Mucosa of gallbladder (tissue), 1 donor: ENCODE measurements around the gene WDR88. TPM values are rescaled to one million over a fixed set of nuclear protein-coding genes. Genes with fewer than 3 reads are reported as not detected.
"Not testable (repeated sequence)": the region's sequence is repeated elsewhere in the genome, so short reads cannot be mapped to it uniquely, and the experiment has no call there.

Experiments
- DNase-seq: peaks from one replicate; pipeline ENCODE4 v3.0.0-alpha.2; 2020; ENCODE audit warnings: low spot score
- total RNA-seq: library from RNA; stranded (reverse); gene quantifications from one replicate; pipeline ENCODE4 v1.2.1, GENCODE V29; 2021
- donor health status: DM: no; HTN: no; CAD: no.

Gene WDR88
- total RNA-seq, 1 donor from 2014 or later = not detected

- DNase-seq = no peak
Measured at GRCh38 chr19:33129901-33130300, 2.0 kb upstream of the WDR88 start.

DNA sequence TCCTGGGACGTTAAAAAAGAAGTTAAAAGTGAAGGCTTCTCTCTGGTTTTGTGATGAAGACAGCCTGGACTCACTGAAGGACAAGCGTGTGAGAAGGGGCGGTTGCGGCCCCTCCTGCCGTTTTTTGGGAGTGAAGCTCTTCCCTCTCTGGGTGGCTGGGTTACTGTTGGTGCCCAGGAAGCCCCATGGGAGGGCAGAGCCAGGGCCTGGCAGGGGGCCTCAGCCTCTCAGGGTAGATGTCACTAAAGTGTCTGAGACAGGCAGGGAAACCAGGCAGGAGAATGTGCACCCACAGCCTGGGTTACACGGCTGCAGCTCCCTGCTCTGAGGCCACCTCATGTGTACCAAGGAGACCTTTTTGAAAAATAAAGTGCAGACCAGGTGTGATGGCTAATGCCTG is 1.5 kb upstream of the WDR88 start:
- no peak for DNase-seq

- DNase-seq = no peak
Measured at GRCh38 chr19:33132425-33132824, 511 bp downstream of the WDR88 start.

GRCh38 chr19:33133438-33134031 is 1.6 kb downstream of the WDR88 start:
- DNase-seq = no peak

DNA sequence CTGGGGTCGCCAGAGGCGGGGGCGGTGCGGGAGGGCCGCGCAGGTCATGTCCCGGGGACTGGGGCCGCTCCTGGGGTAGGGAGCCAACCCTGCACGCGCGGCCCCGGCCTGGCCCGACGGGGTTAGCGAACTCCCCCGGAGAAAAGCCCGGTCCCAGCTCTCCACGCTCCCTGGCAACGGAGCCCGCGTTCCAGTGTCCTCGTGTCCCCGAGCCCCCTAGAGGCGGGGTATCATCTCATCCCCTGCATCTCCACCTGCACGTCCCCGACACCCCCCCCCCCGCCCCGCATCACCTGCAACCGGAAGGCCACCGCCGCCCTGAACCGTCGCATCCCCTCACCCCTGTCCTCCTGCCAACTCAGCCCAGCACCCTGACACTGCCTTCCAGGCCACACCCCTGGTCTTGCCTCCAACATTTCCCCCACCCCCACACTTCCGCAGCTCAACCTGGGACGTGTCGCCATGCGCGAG is 2.7 kb downstream of the WDR88 start:
- no peak for DNase-seq

- DNase-seq = no peak
Measured at GRCh38 chr19:33139165-33139564, 7.3 kb downstream of the WDR88 start.

GRCh38 chr19:33143897-33144405 is 12.0 kb downstream of the WDR88 start:
- DNase-seq = peak; percentile 51

DNA sequence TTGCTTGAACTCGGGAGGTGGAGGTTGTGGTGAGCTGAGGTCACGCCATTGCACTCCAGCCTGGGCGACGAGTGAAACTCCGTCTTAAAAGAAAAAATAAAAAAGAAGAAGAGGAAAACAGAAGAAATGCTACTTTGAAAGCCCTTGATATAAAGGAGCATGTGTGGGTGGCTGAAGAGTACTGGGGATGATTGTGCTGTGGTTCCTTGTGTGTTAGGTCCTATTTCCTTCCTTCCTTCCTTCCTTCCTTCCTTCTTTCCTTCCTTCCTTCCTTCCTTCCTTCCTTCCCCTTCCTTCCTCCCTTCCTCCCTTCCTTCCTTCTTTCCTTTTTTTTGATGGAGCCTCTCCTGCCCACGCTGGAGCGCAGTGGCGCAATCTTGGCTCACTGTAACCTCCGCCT is 14.3 kb downstream of the WDR88 start:
- no peak for DNase-seq

- DNase-seq = no peak
Measured at GRCh38 chr19:33147538-33147937, 15.6 kb downstream of the WDR88 start.

GRCh38 chr19:33150852-33151518 is 19.1 kb downstream of the WDR88 start:
- no peak for DNase-seq

DNA sequence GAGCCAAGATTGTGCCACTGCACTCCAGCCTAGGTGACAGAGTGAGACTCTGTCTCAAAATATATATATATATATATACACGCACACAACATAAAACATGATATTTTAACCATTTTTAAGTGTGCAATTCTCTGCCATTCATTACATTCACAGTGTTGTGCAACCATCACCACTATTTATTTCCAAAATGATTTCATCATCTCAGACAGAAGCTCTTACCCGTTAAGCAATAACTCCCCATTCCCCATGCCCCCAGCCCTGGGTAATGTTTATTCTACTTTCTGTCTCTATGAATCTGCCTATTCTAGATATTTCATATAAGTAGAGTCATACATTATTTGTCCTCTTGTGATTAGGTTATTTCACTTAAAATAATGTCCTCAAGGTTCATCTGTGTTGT is 20.3 kb downstream of the WDR88 start:
- DNase-seq = no peak

GRCh38 chr19:33152625-33153024 is 20.7 kb downstream of the WDR88 start:
- not testable (repeated sequence) for DNase-seq

GRCh38 chr19:33154313-33154712 is 22.4 kb downstream of the WDR88 start:
- not testable (repeated sequence) for DNase-seq

- no peak for DNase-seq
Measured at GRCh38 chr19:33156334-33156733, 24.4 kb downstream of the WDR88 start.

GRCh38 chr19:33157906-33158305 is 26.0 kb downstream of the WDR88 start:
- DNase-seq = no peak

DNA sequence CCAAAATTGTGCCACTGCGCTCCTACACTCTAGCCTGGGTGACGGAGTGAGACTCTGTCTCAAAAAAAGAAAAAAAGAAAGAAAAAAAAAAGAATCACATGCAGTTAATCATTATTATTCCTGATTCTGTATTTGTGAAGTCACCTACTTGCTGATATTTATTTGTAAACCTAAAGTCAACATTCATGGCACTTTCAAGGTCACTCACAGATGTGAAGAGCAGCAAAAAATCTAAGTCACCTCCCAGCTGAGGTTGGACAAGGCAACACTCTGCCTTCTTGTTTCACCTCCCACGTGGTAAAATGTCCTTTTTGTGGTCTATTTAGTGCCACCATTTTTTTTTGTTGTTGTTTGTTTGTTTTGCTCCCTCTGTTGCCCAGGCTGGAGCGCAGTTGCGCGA is 26.5 kb downstream of the WDR88 start:
- DNase-seq = no peak

GRCh38 chr19:33159149-33159548 is 27.2 kb downstream of the WDR88 start:
- DNase-seq = no peak

- DNase-seq = no peak
Measured at GRCh38 chr19:33159893-33160292, 28.0 kb downstream of the WDR88 start.

- no peak for DNase-seq
Measured at GRCh38 chr19:33161201-33161600, 29.3 kb downstream of the WDR88 start.

GRCh38 chr19:33163481-33163880 is 31.6 kb downstream of the WDR88 start:
- DNase-seq = no peak

GRCh38 chr19:33166037-33166436 is 34.1 kb downstream of the WDR88 start:
- not testable (repeated sequence) for DNase-seq

DNA sequence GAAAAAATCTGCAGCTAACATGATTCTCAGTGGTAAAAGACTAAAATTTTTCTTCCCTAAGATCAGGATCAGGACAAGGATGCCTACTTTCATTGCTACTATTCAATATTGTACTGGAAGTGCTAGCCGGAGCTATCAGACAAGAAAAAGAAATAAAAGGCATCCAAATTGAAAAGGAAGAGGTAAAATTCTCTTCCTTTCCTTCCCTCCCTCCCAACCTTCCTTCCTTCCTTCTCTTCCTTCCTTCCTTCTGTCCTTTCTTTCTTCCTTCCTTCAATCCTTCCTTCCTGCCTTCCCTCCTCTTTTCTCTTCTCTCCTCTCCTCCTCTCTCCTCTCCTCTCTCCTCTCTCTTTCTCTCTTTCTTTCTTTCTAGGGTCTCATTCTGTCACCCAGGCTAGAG is 35.5 kb downstream of the WDR88 start:
- DNase-seq = no peak

- DNase-seq = no peak
Measured at GRCh38 chr19:33168528-33168927, 36.6 kb downstream of the WDR88 start.
